ENCODE measurements around the gene NAV2. TPM values are rescaled to one million over a fixed set of nuclear protein-coding genes. Genes with fewer than 3 reads are reported as not detected.

The NAV2 gene
- total RNA-seq, 1 experiment from 2014 or later: 22.7 TPM

GRCh38 chr11:20036626-20037335 is 324.1 kb downstream of the NAV2 start:
- in situ Hi-C loops (cut with HindIII; ENCODE audit: low pct_unique_long_range_greater_than_20kb, low sequenced_read_pairs): no loop called here
- Histone ChIP-seq H3K36me3 (ENCODE audit: control insufficient read depth, insufficient read depth, low read length) (no peaks in the 10 kb centered on the region), H3K4me3 (ENCODE audit: low read depth in 2 of 2, low read length in 2 of 2) (no peak overlapping the region), H3K27me3 (ENCODE audit: control insufficient read depth, insufficient read depth, low read length) (no peaks in the 10 kb centered on the region), H3K27ac (ENCODE audit: low read length) (no peak overlapping the region), H3K9me3 (ENCODE audit: control insufficient read depth, insufficient read depth, low read depth, low read length) (no peaks in the 10 kb centered on the region), H3K4me1 (ENCODE audit: control insufficient read depth, insufficient read depth, low read length) (peaks cover 1% of the 10 kb centered on the region; the same call in 1 of the 2 replicates)
- intact Hi-C loops (cut with micrococcal nuclease; ENCODE audit: unreplicated experiment): no loop called here
- DNase-seq (ENCODE audit: low read depth, low spot score) (no peak), ATAC-seq (no peak)
- TF ChIP-seq POLR2AphosphoS5 (IDR thresholded peaks at IDR 0.05; ENCODE audit: low read depth, low read length) (no peak), CTCF (IDR thresholded peaks at IDR 0.05) (no peak), SIN3A (IDR thresholded peaks at IDR 0.05; ENCODE audit: borderline replicate concordance, insufficient read depth, low read depth, low read length) (no peak), TCF7L2 (IDR thresholded peaks at IDR 0.05; ENCODE audit: low read depth, low read length) (no peak)
- BruUV-seq (replicated peaks): no TSS peak
- ChIA-PET CTCF (no interaction called here), POLR2A (no interaction called here)

- Histone ChIP-seq H3K4me1 (ENCODE audit: control insufficient read depth, insufficient read depth, low read length) (peaks cover 6% of the 10 kb centered on the region; the same call in 1 of the 2 replicates), H3K9me3 (ENCODE audit: control insufficient read depth, insufficient read depth, low read depth, low read length) (no peaks in the 10 kb centered on the region), H3K36me3 (ENCODE audit: control insufficient read depth, insufficient read depth, low read length) (no peaks in the 10 kb centered on the region), H3K27me3 (ENCODE audit: control insufficient read depth, insufficient read depth, low read length) (no peaks in the 10 kb centered on the region), H3K27ac (ENCODE audit: low read length) (no peak overlapping the region), H3K4me3 (ENCODE audit: low read depth in 2 of 2, low read length in 2 of 2) (no peak overlapping the region)
- ChIA-PET POLR2A (no interaction called here), CTCF (no interaction called here)
- no peak for ATAC-seq
- in situ Hi-C loops (cut with HindIII; ENCODE audit: low pct_unique_long_range_greater_than_20kb, low sequenced_read_pairs): no loop called here
- BruUV-seq (replicated peaks): no TSS peak
- no peak for DNase-seq (ENCODE audit: low read depth, low spot score)
- intact Hi-C loops (cut with micrococcal nuclease; ENCODE audit: unreplicated experiment): no loop called here
- TF ChIP-seq REST (IDR thresholded peaks at IDR 0.05; ENCODE audit: insufficient read depth in 1 of 2, low read depth in 2 of 2, low read length in 1 of 2) (no peak), TCF7L2 (IDR thresholded peaks at IDR 0.05; ENCODE audit: low read depth, low read length) (no peak), CTCF (IDR thresholded peaks at IDR 0.05) (no peak), SIN3A (IDR thresholded peaks at IDR 0.05; ENCODE audit: borderline replicate concordance, insufficient read depth, low read depth, low read length) (no peak), POLR2AphosphoS5 (IDR thresholded peaks at IDR 0.05; ENCODE audit: low read depth, low read length) (no peak)
Observed at GRCh38 chr11:20037396-20038153, 324.9 kb downstream of the NAV2 start.
